Neural cell (in vitro differentiated cells): ENCODE data around the gene ATP7B.

Experiments
- EP300 ChIP-seq: fragments of 450-650 bp; conservative IDR thresholded peaks from 2 replicates; pipeline ENCODE4 v1.6.1; 2014; ENCODE audit warnings: antibody characterized with exemption, mild to moderate bottlenecking, moderate library complexity; ENCODE audit not compliant: poor library complexity, severe bottlenecking
- RAD21 ChIP-seq: fragments of 450-650 bp; conservative IDR thresholded peaks from 2 replicates; pipeline ENCODE4 v1.6.1; 2014; ENCODE audit warnings: antibody characterized with exemption, mild to moderate bottlenecking, moderate library complexity
- REST ChIP-seq: IDR thresholded peaks from 2 replicates; pipeline ENCODE4 v1.6.1; 2012; ENCODE audit warnings: borderline replicate concordance
- TAF1 ChIP-seq: IDR thresholded peaks from 2 replicates; pipeline ENCODE4 v1.6.1; 2012; ENCODE audit warnings: low read depth
- TF ChIP-seq, protein P1 (sequence below): fragments of 450-650 bp; IDR thresholded peaks from 2 replicates; pipeline ENCODE4 v1.5.1; 2014; ENCODE audit warnings: antibody characterized with exemption, mild to moderate bottlenecking, moderate library complexity; ENCODE audit not compliant: poor library complexity, severe bottlenecking

- TF ChIP-seq, protein P1, sequence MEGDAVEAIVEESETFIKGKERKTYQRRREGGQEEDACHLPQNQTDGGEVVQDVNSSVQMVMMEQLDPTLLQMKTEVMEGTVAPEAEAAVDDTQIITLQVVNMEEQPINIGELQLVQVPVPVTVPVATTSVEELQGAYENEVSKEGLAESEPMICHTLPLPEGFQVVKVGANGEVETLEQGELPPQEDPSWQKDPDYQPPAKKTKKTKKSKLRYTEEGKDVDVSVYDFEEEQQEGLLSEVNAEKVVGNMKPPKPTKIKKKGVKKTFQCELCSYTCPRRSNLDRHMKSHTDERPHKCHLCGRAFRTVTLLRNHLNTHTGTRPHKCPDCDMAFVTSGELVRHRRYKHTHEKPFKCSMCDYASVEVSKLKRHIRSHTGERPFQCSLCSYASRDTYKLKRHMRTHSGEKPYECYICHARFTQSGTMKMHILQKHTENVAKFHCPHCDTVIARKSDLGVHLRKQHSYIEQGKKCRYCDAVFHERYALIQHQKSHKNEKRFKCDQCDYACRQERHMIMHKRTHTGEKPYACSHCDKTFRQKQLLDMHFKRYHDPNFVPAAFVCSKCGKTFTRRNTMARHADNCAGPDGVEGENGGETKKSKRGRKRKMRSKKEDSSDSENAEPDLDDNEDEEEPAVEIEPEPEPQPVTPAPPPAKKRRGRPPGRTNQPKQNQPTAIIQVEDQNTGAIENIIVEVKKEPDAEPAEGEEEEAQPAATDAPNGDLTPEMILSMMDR = no peak
- TF ChIP-seq RAD21 (no peak), TAF1 (no peak), REST (no peak), EP300 (no peak)
Observed at GRCh38 chr13:52003541-52003940, 7.7 kb downstream of the ATP7B start.
